OCI-LY3 (cell line): Measurements from ENCODE around the gene FTHL17.

Experiments used
- CTCF ChIP-seq: fragments of 200-600, 300-600 bp; sonication (generic); IDR thresholded peaks from 2 replicates; pipeline ENCODE4 v1.5.1; 2014; ENCODE audit warnings: antibody characterized with exemption, low read length, low read depth
- EZH2phosphoT487 ChIP-seq: fragments of 200-600 bp; shearing (Covaris generic); IDR thresholded peaks from 2 replicates; pipeline ENCODE4 v1.6.1; 2018; ENCODE audit warnings: antibody characterized with exemption, mixed run types, low read depth

GRCh38 chrX:31021537-31021936, 50.3 kb downstream of the FTHL17 start:
- no peak for TF ChIP-seq EZH2phosphoT487
- TF ChIP-seq CTCF = no peak
